ENCODE data around the gene SPEF2.
A peak's percentile ranks its signal among the peaks of the same experiment; 100 is the strongest.
"Not testable (repeated sequence)": the region's sequence is repeated elsewhere in the genome, so short reads cannot be mapped to it uniquely, and the experiment has no call there.

SPEF2 gene

DNA sequence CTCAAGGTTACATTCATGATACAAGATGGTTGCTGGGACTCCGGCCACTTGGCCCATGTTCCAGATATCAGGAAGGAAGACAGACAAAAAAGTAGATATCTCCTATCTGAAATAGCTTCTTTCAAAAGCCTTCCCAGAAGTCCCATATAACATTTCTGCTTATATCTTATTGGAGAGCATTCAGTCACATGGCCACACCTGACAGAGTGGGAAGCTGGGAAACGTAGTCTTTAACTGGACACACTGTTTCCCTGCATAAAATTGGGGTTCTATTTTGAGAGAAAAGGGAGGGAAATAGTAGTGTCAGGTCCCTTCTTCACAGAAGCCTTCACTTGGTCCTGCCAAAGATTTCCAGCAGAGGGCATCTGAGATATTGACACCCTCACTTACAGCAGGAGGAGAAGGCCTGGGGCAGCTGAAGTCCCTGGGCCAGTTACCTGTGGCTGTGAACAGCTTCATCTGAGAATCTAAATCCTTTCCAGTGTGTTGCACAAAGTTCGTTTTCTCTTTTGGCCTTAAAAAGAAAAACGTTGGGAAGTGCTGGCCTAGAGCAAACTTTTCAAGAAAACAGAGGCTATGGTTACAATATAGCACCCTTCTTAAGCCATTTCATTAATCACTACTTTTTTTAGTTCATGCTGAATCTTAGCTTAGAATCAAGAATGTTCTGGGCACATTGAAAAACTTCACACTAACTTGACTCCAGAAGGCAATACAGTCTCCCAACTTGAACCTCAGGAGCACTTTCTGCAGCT lies 33.5 kb downstream of the SPEF2 start:
- peak; percentile 17 for DNase-seq (ENCODE audit: low read depth, low spot score)

DNA sequence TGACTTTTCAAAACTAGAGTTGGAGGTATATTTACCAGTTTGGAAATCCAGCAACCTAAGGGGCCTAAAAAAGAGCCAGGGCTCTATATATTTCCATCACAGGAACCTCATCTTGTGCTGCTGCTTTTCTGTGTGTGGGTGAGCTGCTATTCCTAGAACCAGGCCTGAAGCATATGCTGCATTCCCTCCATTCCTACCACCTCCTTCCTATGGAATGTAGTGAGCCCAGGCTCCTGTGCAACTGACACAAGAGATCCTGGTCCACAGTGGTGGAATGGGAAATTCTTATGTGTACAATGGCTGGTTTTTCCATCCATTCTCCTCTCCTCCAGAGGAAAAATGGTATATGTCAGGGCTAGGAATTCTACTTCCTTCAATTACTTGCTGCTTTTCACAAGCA lies 39.1 kb downstream of the SPEF2 start:
- no peak for DNase-seq (ENCODE audit: low read depth, low spot score)

DNA sequence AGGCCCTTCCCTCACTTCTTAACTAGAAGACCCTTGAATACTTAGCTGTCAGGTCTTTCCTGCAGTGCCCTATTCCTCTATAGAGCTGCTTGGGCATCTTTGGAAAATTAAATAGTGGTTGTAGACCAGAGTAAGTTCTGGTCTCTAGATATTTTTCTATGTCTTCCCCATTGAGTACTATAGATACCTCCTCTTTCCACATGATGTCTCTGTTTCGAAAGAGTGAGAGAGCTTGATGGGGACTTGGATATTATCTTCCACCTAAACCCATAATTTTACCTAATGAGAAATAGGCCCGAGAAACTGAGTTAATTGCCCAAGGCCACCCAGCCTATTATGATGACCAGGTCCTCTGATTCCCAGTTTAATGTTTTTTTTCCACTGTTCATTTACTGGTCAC lies 40.2 kb downstream of the SPEF2 start:
- no peak for DNase-seq (ENCODE audit: low read depth, low spot score)

DNA sequence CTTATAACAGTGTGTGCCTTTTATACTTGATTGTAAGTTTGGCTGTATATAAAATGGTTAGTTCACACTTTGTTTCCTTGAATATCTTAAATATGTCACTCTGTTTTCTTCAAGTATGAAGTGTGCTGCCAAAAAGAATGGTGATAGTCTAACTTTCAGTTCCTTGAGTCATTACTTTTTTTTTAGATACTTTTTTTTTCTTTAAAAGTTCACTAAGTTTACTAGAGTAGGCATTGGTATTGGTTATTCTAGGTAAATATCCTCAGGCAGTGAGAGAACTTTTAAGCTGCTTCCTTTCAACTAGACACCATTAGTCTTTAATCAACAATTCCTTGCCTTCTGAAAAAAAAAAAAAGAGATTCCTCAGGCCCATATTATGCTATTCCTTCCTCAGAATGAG lies 41.9 kb downstream of the SPEF2 start:
- no peak for DNase-seq (ENCODE audit: low read depth, low spot score)

DNA sequence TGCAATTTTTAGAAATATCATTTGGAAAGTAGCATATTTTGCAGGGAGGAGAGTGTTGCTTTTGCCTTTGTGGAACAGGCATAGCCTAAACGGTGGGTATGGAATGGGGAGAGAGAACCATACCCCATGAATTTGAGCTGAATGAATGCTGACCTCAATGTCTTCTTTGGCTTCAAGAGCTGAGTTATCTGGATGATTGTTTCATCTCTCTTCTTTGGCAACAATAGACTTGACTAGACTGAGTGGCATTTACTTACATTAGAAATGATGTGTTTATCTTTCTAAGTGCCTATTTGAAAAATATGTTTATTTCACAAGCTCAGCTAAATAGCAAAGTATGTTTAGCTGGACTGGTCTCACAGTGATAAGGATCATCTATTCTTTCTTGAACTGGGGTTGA lies 42.8 kb downstream of the SPEF2 start:
- no peak for DNase-seq (ENCODE audit: low read depth, low spot score)

DNA sequence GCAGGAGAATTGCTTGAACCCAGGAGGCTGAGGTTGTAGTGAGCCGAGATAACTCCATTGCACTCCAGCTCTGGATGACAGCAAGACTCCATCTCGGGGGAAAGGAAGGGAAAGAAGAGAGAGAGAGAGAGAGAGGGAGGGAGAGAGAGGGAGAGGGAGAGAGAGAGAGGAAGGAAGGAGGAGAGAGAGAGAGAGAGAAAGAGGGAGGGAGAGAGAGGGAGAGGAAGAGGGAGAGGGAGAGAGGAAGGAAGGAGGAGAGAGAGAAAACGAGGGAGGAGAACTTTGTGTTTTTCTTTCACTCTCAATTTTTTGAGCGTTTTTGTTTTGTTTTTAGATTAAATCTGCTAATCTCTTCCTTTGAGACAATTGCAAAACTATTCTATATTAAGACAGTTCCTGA lies 46.9 kb downstream of the SPEF2 start:
- DNase-seq (ENCODE audit: low read depth, low spot score) = no peak

DNA sequence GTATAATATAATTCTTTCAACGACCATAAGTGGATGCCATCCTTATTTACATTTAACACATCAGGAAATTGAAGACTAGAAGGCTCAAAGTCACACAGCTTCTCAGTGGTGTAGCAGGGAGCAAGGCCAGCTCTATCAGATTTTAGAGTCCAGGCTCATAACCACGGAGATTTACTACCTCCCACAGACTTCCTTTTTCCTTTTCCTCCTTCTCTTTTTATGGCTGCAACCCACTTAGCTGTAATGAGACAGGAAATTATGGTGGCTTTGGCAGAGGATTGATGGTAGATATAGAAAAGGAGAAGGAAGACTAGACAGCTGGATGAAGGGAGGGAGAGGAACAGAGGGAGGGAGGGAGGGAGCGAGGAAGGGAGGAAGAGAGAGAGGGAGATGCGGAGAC lies 47.4 kb downstream of the SPEF2 start:
- DNase-seq (ENCODE audit: low read depth, low spot score) = no peak

DNA sequence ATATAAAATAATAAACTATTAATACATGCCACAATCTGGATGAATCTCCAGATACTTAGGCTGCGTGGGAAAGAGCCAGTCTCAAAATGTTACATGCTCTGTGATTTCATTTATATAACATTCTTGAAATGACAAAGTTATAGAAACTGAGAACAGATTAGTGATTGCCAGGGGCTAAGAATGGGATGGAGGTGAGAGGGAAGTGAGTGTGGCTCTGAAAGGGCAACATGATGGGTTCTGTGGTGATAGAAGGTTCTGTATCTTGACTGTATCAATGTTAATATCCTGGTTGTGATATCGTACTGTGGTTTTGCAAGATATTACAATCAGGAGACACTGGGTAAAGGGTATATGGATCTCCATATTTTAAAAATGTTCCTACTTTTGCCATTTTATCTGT lies 50.7 kb downstream of the SPEF2 start:
- no peak for DNase-seq (ENCODE audit: low read depth, low spot score)

DNA sequence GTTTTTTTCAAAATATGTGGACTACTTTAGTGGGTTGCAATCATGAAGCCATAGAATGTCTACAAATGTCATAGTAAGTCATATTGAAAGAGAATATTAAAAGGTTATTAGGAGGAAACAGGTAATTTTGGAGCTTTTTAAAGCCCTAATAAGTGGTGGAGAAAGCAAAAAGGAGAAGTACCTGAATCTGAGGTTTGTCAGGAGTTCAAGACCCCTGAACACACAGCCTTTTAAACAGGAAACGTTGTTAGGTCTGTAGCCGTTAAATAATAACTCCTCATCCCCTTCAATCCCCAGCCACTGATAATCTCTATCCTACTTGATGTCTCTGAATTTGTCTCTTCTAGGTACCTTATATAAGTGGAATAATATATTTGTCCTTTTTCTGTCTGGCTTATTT lies 51.1 kb downstream of the SPEF2 start:
- DNase-seq (ENCODE audit: low read depth, low spot score) = no peak

DNA sequence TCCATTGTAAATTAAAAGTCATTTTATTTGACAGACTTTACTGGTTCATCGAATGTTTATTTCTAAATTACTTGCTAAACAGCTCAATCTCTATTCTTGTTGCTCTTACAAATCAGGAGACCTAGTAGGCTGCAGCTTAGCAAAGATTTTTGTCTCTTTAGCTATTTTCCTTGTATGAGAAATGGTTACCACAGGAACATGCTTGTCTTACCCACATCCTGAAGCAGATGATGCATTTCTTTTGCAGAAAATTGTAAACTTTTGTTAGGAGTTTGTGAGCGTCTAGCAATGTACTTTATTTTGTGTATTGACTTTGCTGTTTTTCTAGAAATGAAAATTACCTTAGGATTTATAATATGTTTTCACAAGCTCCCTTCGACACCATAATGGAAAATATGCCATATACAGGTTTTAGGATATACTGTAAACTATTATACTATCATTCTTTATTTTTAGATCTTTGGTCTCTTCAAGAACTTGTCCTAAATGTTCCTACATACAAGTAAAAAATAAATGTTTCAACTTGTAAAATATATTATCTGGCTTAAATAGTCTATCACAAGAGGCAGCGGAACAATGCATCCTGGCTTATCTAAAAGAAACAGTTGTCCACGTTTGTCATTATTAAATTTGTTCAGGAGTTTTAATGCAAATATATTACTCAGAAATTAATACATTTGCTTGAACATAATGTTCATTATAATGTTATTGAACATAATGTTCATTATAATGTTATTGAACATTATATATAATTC lies 54.1 kb downstream of the SPEF2 start:
- no peak for DNase-seq (ENCODE audit: low read depth, low spot score)

DNA sequence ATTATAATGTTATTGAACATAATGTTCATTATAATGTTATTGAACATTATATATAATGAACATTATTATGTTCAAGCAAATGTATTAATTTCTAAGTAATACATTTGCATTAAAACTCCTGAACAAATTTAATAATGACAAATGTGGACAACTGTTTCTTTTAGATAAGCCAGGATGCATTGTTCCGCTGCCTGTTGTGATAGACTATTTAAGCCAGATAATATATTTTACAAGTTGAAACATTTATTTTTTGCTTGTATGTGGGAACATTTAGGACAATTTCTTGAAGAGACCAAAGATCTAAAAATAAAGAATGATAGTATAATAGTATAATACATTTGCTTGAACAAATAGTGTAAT lies 54.6 kb downstream of the SPEF2 start:
- not testable (repeated sequence) for DNase-seq (ENCODE audit: low read depth, low spot score)

DNA sequence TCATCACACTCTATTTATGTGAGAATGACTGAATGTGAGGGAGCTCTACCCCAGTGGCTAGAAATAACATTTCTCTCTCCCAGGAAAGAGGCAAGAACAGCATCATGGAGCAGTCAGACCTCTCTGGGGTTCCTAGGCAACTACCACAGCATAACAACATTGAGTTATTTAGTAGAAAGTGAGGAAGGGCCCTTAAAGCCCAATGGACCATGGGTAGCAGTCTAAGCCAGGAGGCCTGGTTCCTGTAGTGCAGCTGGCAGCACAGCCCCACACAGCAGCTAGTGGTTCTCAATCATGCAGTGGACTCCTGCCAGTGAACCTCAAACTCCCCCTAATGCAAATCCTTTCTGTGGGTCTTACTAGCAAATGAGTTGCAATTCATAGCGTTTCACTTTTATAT lies 55.3 kb downstream of the SPEF2 start:
- no peak for DNase-seq (ENCODE audit: low read depth, low spot score)

DNA sequence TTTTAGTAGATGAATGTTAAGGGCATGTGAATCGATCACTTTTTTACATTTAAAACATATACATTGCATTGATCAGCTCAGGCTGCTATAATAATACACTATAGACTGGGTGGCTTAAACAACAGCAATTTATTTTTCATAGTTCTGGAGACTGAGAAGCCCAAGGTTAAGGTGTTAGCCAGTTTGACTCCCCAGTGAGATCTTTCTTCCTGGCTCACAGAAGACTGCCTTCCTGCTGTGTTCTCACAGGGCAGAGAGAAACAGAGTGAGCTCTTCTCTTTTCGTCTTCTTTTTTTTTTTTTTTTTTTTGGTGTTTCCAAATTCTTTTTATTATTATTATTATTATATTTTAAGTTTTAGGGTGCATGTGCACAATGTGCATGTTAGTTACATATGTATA lies 56.4 kb downstream of the SPEF2 start:
- DNase-seq (ENCODE audit: low read depth, low spot score) = no peak

DNA sequence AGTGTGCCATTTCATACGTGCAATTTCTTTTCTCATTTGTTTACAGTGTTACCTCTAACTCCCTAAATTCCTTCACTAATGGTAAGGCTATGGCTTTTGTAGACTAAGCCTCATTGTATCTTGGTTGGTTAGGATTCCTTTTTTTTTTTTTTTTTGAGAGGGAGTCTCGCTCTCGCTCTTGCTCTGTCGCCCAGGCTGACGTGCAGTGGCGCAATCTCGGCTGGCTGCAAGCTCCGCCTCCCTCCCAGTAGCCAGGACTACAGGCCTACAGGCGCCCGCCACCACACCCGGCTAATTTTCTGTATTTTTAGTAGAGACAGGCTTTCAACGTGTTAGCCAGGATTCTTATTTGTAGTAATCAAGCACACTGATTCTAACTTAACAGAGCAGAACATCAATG lies 57.7 kb downstream of the SPEF2 start:
- DNase-seq (ENCODE audit: low read depth, low spot score) = no peak

DNA sequence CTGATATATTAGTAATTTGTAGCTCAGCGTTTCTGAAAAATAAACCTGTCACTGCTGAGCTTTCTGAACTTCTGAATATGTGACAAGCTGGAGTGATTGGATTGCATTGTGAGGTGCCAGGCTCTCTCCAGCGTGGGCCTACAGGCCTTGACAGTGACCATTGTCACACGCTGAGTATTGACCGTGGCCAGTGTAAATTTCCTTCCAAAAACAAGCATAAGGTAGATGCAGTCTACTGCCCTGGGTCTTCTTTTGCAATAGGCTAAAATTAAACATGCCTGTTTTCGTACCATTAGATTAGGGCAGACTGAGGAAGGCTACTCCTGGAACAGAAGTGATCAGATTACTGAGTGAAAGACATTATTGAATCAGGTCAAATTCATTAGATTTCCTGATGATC lies 60.2 kb downstream of the SPEF2 start:
- no peak for DNase-seq (ENCODE audit: low read depth, low spot score)

DNA sequence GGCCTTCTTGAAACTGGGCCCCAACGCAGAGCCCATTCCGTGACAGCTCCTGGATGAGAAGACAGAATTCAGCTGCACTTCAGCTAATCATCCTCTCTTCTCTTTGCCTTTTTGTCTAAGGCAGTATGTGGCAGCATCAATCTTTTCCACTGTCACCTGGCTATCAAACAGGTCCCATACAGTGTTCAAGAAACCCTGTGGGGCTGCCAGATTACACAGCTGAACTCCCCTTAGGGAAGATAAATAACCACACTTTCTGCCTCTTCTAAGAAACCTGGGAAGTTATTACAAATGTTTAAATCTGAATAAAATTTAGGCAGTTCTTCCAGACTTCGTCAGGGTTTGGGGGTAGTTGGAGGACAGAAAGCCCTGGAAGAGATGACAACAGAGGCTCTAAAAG lies 61.0 kb downstream of the SPEF2 start:
- DNase-seq (ENCODE audit: low read depth, low spot score) = no peak

DNA sequence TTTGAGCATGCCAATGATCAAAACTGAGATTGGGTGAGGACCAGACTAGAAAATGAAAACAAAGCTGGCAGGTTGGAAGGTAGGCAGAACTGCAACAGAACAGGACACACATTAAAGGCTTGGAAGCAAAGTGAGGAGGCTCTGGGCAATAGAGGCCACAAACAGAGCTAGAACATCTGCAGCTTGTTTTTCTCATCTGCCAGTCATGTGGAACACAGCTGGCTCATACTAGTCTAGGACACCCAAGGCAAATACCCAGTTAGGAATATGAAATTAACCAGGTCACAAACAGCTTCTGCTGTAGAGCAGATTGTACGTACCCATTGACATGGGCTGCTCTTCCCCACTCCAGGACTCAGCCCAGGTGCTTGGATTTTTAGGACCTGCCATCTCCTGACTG lies 61.7 kb downstream of the SPEF2 start:
- DNase-seq (ENCODE audit: low read depth, low spot score) = no peak

DNA sequence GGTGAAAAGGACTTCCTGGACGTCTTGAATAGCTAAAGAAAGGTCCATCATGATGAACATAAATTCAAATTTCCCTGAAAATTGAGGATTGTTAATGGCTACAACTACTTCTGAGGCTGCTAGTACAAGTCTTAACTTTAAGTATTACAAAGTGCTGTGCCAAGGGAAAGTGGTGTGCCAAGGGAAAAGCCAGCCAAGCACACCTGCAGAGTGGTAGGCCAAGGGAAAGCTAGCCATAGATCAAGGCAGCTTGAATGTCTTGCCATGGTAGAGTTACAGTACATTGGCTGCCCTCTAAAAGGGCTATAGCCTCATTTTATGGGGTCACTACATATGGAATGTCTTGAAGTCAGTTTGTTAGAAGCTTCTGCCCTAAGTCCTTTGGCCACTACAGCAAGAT lies 64.2 kb downstream of the SPEF2 start:
- no peak for DNase-seq (ENCODE audit: low read depth, low spot score)

DNA sequence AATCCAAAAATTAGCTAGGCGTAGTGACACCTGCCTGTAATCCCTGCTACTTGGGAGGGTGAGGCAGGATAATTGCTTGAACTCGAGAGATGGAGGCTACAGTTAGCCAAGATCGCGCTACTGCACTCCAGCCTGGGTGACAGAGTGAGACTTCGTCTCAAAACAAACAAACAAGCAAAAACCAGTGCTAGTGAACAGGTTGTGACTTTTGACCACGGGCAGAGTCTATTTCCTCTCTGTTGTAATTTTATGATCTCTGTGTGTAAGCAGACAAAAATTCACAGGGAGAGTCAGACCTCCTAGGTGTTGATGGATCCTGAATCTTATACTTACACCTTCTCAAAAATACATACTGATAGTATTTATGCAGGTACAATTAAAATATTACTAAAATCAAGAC lies 65.8 kb downstream of the SPEF2 start:
- no peak for DNase-seq (ENCODE audit: low read depth, low spot score)

DNA sequence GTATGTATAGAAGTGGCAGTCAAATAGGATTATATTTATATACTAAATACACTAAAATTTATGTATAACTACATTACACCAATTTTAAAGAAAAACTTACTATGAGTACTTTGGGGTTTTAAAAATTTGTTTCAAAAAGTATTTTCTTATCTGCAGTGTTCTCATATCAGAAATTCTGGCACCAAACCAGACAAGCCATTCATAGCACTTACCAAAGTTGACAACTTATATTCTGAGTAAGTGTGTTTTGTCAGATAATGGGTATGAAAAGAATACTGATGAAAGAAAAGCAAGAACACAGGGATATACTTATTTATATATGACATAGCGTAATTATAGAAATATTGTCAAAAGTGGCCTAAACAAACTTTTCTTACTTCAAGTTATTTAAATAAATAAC lies 67.5 kb downstream of the SPEF2 start:
- no peak for DNase-seq (ENCODE audit: low read depth, low spot score)

DNA sequence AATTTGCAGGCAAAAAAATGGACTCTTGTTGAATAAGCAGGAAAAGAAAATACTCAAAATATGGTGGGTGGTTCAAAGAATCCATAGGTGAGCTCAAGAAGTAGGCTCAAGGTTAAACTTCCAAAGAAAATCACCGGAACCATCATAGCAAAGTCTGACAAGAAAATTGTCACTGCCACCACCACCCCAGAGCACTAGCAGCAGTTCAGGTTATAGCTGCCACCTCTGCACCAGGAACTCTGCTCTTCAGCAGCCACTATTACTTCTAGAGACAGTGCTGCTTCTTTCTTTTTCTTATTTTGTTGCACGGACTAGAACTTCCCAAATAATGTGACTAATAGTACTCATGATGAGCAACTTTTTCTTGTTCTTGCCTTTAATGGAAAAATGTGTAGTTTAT lies 70.3 kb downstream of the SPEF2 start:
- no peak for DNase-seq (ENCODE audit: low read depth, low spot score)

DNA sequence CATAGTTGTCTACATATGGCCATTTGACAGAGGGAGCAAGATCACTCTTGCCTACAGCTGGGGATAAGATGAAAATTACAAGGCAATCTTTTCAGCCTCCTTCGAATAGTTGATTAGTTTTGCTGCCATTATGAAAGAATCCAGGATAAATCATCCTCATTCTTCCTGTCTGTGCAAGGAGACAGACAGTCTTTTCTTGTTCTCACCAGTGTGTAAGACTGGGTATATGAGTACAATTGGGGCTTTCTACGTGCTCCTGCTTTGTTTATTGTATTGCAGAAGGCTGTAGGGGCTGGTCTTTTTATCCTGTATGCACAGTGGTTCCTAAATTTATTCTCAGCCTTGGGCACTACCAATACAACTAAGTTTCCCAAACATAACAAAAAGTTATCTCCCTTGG lies 76.8 kb downstream of the SPEF2 start:
- DNase-seq (ENCODE audit: low read depth, low spot score) = no peak

DNA sequence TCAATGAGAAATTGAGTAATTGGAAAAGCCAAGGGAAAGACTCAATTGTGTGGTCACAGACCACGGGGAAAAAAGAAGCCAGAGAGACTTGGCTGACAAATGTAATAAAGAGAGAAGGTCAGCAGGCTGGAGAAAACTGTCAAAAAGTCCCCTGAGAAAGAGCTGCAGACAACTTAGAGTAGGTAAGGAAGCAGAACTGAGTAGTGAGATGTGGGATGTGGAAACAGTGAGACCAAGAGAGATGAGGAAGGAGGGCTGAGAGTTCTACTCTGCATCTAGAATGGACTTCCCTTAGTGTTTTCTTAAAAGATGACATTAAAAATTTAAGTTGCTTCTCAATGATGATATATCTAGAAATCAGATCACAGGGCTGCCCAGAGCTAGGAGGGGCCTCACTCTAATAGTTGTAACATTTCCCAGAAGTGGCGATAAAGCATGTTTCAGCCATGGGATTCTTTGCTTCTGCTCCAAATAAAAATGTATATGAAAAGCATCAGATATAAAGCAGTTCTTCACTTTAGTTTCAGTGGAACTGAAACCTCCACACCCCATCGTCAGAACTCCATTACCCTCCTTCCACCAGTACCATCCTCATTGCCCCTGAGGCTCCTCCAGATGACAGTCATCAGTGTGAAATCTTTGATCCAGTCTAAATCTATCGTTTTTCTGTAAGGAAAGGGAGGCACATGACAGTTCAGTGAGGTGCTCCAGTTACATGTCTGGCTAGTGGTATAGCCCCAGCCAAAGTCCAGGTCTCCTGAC lies 80.6 kb downstream of the SPEF2 start:
- DNase-seq (ENCODE audit: low read depth, low spot score) = no peak
